Osteocyte (in vitro differentiated cells): ENCODE results near the gene CCDC71. TPM values are rescaled to one million over a fixed set of nuclear protein-coding genes. Genes with fewer than 3 reads are reported as not detected.

Experiments used
- DNase-seq: peaks from one replicate; pipeline ENCODE4 v3.0.0; 2021; ENCODE audit warnings: mixed read lengths; ENCODE audit not compliant: unreplicated experiment; ENCODE audit errors: extremely low spot score
- H3K27ac Mint-ChIP-seq: one replicate; pipeline ENCODE4 v1.8.0; 2021; ENCODE audit warnings: mild to moderate bottlenecking, mixed read lengths; ENCODE audit not compliant: unreplicated experiment
- H3K27me3 Mint-ChIP-seq: one replicate; pipeline ENCODE4 v1.8.0; 2021; ENCODE audit warnings: mixed read lengths; ENCODE audit not compliant: unreplicated experiment
- H3K36me3 Mint-ChIP-seq: one replicate; pipeline ENCODE4 v1.8.0; 2021; ENCODE audit warnings: mixed read lengths; ENCODE audit not compliant: unreplicated experiment
- H3K4me1 Mint-ChIP-seq: one replicate; pipeline ENCODE4 v1.8.0; 2021; ENCODE audit warnings: mixed read lengths; ENCODE audit not compliant: unreplicated experiment
- H3K4me3 Mint-ChIP-seq: one replicate; pipeline ENCODE4 v1.8.0; 2021; ENCODE audit warnings: mild to moderate bottlenecking, moderate library complexity, mixed read lengths; ENCODE audit not compliant: unreplicated experiment
- H3K9me3 Mint-ChIP-seq: one replicate; pipeline ENCODE4 v1.8.0; 2021; ENCODE audit warnings: mixed read lengths; ENCODE audit not compliant: unreplicated experiment
- total RNA-seq: library from RNA; stranded (reverse); gene quantifications from 2 replicates; pipeline ENCODE4 v1.2.1, GENCODE V29; 2021
- TF ChIP-seq, protein P1 (sequence below): fragments of 200-600 bp; sonication (generic); IDR thresholded peaks from 2 replicates; pipeline ENCODE4 v1.5.0; 2021; ENCODE audit warnings: antibody characterized with exemption, mild to moderate bottlenecking, moderate library complexity

CCDC71 gene
- total RNA-seq, 1 donor from 2014 or later = 24.9 TPM

DNA sequence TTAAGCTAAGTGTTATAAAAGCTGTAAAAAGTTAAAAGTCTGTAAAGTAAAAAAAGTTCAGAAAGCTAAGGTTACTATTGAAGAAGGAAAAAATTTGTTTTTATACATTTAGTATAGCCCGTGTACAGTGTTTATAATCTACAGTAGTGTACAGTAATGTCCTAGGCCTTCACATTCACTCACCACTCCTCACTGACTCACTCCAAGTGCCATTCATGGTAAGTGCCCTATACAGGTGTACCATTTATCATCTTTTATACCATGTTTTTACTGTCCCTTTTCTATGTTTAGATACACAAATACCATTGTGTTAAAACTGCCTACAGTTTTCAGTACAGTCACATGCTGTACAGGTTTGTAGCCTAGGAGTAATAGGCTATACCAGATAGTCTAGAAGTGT, 8.8 kb downstream of the CCDC71 start:
- Mint-ChIP-seq H3K27ac (no peak overlapping the region), H3K9me3 (no peaks in the 10 kb centered on the region), H3K27me3 (no peaks in the 10 kb centered on the region), H3K4me3 (no peak overlapping the region), H3K36me3 (no peaks in the 10 kb centered on the region), H3K4me1 (no peaks in the 10 kb centered on the region)
- DNase-seq = no peak
- TF ChIP-seq, protein P1, sequence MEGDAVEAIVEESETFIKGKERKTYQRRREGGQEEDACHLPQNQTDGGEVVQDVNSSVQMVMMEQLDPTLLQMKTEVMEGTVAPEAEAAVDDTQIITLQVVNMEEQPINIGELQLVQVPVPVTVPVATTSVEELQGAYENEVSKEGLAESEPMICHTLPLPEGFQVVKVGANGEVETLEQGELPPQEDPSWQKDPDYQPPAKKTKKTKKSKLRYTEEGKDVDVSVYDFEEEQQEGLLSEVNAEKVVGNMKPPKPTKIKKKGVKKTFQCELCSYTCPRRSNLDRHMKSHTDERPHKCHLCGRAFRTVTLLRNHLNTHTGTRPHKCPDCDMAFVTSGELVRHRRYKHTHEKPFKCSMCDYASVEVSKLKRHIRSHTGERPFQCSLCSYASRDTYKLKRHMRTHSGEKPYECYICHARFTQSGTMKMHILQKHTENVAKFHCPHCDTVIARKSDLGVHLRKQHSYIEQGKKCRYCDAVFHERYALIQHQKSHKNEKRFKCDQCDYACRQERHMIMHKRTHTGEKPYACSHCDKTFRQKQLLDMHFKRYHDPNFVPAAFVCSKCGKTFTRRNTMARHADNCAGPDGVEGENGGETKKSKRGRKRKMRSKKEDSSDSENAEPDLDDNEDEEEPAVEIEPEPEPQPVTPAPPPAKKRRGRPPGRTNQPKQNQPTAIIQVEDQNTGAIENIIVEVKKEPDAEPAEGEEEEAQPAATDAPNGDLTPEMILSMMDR = no peak

DNA sequence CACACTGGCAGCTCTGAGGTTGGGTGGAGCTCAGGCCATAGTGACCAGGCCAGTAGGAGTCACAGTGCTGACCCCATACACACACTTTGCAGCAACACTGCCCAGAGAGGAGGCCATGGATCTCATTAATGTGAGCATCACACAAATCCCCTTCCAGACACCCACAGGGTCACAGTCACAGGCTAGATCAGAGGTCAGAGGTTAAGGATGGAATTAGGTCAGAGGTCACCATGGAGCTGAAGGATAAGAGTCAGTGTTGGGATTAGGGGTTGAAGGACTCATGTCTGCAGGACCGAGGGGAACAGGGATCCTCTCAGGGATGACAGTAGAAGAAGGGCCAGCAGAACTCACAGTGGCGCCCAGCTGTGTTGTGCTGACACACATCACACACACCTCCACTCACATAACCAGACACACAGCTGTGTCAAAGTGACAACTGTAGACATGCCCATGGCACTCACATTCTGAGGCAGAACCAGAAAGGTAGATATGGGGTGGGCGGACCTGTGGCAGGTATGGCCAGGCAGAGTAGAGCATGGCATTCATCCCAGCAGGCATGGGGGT, 12.7 kb downstream of the CCDC71 start:
- no peaks in the 10 kb centered on the region for H3K36me3 Mint-ChIP-seq
- no peaks in the 10 kb centered on the region for H3K9me3 Mint-ChIP-seq
- TF ChIP-seq, protein P1 = no peak
- H3K4me3 Mint-ChIP-seq = no peak overlapping the region
- no peaks in the 10 kb centered on the region for H3K4me1 Mint-ChIP-seq
- no peak for DNase-seq
- no peaks in the 10 kb centered on the region for H3K27me3 Mint-ChIP-seq
- no peak overlapping the region for H3K27ac Mint-ChIP-seq

DNA sequence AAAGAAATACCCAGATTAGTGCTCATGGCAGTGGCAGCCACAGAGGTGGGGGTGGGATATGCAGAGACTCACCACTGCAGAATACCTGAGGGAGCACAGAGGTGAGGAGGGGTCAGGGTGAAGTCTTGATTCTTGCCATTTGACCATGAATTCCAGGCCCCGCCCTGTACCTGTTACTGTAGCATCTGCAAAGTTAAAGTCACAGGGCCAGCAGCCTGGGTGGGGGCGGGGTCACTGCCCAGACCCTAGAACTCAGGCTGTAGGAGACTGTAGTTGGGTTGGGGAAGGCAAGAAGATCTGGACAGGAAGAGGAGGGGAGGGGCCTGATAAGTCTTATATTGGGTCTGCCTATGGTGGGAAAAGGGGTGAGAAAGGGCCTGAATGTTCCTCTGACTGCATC, 14.5 kb downstream of the CCDC71 start:
- Mint-ChIP-seq H3K27me3 (peaks cover 2% of the 10 kb centered on the region), H3K4me3 (no peak overlapping the region), H3K4me1 (no peaks in the 10 kb centered on the region), H3K9me3 (no peaks in the 10 kb centered on the region), H3K36me3 (no peaks in the 10 kb centered on the region), H3K27ac (no peak overlapping the region)
- DNase-seq = no peak
- TF ChIP-seq, protein P1 = no peak

DNA sequence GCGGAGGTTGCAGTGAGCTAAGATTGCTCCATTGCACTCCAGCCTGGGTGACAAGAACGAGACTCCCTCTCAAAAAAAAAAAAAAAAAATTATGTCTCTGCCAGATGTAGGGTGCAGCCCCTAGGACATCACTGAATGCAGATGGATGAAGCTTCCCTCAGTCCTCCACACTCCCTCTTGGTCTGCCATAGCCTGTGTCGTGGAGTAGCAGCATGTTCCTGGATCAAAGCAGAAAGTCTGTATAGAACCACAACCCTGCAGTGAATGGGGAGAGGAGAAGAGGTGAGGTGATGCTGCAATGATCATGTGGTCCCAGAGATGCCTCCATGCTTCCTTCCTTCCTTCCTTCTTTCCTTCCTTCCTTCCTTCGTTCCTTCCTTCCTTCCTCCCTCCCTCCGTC, 18.0 kb downstream of the CCDC71 start:
- TF ChIP-seq, protein P1 = no peak
- no peak overlapping the region for H3K4me3 Mint-ChIP-seq
- H3K27ac Mint-ChIP-seq = no peak overlapping the region
- H3K36me3 Mint-ChIP-seq = no peaks in the 10 kb centered on the region
- H3K27me3 Mint-ChIP-seq = peaks cover 2% of the 10 kb centered on the region
- H3K9me3 Mint-ChIP-seq = no peaks in the 10 kb centered on the region
- no peaks in the 10 kb centered on the region for H3K4me1 Mint-ChIP-seq
- no peak for DNase-seq

DNA sequence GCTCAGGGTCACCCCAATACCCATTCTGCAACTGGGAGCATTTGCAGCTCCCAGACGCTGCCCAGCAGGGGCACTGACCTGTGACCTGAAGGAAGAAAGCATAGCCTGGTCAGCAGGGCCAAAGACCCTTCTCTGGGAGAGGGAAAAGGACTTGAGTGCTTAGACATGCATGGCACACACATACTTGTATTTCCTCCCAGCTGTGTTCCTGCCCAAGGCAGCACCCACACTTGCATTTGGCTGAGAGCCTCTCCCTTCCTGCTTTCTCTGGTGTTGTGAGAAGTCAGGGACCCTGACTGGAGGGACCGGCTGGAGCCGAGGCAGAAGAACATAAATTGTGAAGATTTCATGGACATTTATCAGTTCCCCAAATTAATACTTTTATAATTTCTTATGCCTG, 26.1 kb downstream of the CCDC71 start:
- Mint-ChIP-seq H3K36me3 (no peaks in the 10 kb centered on the region), H3K4me1 (peaks cover under 1% of the 10 kb centered on the region)
- TF ChIP-seq, protein P1 = no peak

More for the DNA sequence above, 26.1 kb downstream of the CCDC71 start:
- no peak overlapping the region for H3K27ac Mint-ChIP-seq
- H3K27me3 Mint-ChIP-seq = peaks cover 3% of the 10 kb centered on the region
- no peak for DNase-seq
- peaks cover 13% of the 10 kb centered on the region for H3K9me3 Mint-ChIP-seq
- H3K4me3 Mint-ChIP-seq = no peak overlapping the region
